ENCODE results near the gene BRSK1. TPM values are rescaled to one million over a fixed set of nuclear protein-coding genes. Genes with fewer than 3 reads are reported as not detected.

BRSK1 gene
- total RNA-seq, 1 donor from 2014 or later = 10.1 TPM

DNA sequence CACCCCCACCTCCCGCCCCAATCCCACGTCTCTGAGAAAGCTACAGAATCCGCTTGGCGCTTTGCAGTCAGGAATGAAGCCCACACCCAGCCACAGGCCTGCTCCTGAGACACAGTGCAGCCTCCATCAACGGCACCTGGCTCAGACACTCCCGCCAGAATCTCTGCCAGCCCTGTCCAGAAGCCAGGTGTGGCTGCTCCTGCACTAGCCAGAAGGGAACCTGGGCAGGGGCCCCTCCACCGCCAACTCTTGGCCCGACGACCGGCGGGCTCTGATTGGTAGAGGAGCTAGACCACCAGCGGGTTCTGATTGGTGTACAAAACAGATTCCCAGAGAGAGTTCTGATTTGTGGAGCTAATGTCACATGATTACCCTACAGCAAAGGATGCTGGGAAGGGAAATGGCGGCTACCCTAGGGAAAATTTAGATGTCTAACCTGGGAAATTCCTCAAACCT, 22.1 kb upstream of the BRSK1 start:
- DNase-seq (ENCODE audit: extremely low spot score in 2 of 2) = no peak
- TF ChIP-seq POLR2AphosphoS5 (IDR thresholded peaks at IDR 0.05; ENCODE audit: insufficient read depth in 1 of 2, low read depth in 1 of 2) (no peak), POLR2A (IDR thresholded peaks at IDR 0.05) (no peak)
- TF ChIP-seq, protein P1, sequence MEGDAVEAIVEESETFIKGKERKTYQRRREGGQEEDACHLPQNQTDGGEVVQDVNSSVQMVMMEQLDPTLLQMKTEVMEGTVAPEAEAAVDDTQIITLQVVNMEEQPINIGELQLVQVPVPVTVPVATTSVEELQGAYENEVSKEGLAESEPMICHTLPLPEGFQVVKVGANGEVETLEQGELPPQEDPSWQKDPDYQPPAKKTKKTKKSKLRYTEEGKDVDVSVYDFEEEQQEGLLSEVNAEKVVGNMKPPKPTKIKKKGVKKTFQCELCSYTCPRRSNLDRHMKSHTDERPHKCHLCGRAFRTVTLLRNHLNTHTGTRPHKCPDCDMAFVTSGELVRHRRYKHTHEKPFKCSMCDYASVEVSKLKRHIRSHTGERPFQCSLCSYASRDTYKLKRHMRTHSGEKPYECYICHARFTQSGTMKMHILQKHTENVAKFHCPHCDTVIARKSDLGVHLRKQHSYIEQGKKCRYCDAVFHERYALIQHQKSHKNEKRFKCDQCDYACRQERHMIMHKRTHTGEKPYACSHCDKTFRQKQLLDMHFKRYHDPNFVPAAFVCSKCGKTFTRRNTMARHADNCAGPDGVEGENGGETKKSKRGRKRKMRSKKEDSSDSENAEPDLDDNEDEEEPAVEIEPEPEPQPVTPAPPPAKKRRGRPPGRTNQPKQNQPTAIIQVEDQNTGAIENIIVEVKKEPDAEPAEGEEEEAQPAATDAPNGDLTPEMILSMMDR (IDR thresholded peaks at IDR 0.05) = no peak
- intact Hi-C loops (cut with DNase I) = no loop called here
- Histone ChIP-seq H3K36me3 (peaks cover 0 to 2% of the 10 kb centered on the region in 2 donors), H3K4me3 (no peak overlapping the region), H3K27me3 (no peaks in the 10 kb centered on the region), H3K27ac (no peak overlapping the region), H3K4me1 (peaks cover 23% of the 10 kb centered on the region), H3K9me3 (no peaks in the 10 kb centered on the region)

DNA sequence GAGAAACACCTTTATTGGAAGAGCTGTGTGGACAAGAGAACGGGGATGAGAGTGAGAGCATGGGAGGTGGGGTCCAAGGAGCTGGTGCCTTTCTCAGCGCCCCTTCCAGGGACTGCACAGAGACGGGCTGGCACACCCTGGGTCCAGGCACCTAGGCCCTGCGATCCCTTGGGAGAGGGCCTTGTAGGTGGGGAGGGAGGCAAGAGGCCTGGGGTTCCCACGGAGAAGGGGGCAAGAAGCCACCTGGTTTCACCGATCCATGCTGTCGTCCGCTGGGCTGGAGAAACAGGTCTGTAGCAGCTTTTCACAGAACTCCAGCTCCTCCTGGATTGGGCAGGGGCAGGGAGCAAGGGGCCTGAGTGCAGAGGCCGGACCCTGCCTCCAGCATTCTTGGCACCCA, 21.4 kb upstream of the BRSK1 start:
- H3K4me3 ChIP-seq = no peak overlapping the region
- no peak overlapping the region for H3K27ac ChIP-seq
- H3K4me1 ChIP-seq = peaks cover 17% of the 10 kb centered on the region
- no peak for DNase-seq (ENCODE audit: extremely low spot score in 2 of 2)
- peaks cover 0 to 4% of the 10 kb centered on the region in 2 donors for H3K36me3 ChIP-seq
- H3K9me3 ChIP-seq = no peaks in the 10 kb centered on the region
- no peak for TF ChIP-seq POLR2A (IDR thresholded peaks at IDR 0.05)
- TF ChIP-seq, protein P1 (IDR thresholded peaks at IDR 0.05) = no peak
- no peak for TF ChIP-seq POLR2AphosphoS5 (IDR thresholded peaks at IDR 0.05; ENCODE audit: insufficient read depth in 1 of 2, low read depth in 1 of 2)
- intact Hi-C loops (cut with DNase I) = no loop called here
- no peaks in the 10 kb centered on the region for H3K27me3 ChIP-seq

- no peak for DNase-seq (ENCODE audit: extremely low spot score in 2 of 2)
- intact Hi-C loops (cut with DNase I) = no loop called here
- Histone ChIP-seq H3K27me3 (no peaks in the 10 kb centered on the region), H3K4me1 (peaks cover 8% of the 10 kb centered on the region), H3K9me3 (no peaks in the 10 kb centered on the region), H3K27ac (no peak overlapping the region), H3K36me3 (peaks cover 0 to 4% of the 10 kb centered on the region in 2 donors), H3K4me3 (no peak overlapping the region)
- no peak for TF ChIP-seq POLR2AphosphoS5 (IDR thresholded peaks at IDR 0.05; ENCODE audit: insufficient read depth in 1 of 2, low read depth in 1 of 2)
- TF ChIP-seq, protein P1 (IDR thresholded peaks at IDR 0.05) = no peak
- TF ChIP-seq POLR2A (IDR thresholded peaks at IDR 0.05) = no peak
Measured at GRCh38 chr19:55264531-55264930, 19.3 kb upstream of the BRSK1 start.

- H3K9me3 ChIP-seq = no peaks in the 10 kb centered on the region
- H3K4me3 ChIP-seq = no peak overlapping the region
- H3K4me1 ChIP-seq = peaks cover 2% of the 10 kb centered on the region
- intact Hi-C loops (cut with DNase I) = no loop called here
- no peak for DNase-seq (ENCODE audit: extremely low spot score in 2 of 2)
- no peak for TF ChIP-seq POLR2AphosphoS5 (IDR thresholded peaks at IDR 0.05; ENCODE audit: insufficient read depth in 1 of 2, low read depth in 1 of 2)
- H3K36me3 ChIP-seq = peaks cover 0 to 4% of the 10 kb centered on the region in 2 donors
- H3K27me3 ChIP-seq = no peaks in the 10 kb centered on the region
- no peak overlapping the region for H3K27ac ChIP-seq
Measured at GRCh38 chr19:55265173-55265572, 18.6 kb upstream of the BRSK1 start.

GRCh38 chr19:55265723-55266386, 17.9 kb upstream of the BRSK1 start:
- Histone ChIP-seq H3K36me3 (peaks cover 0 to 4% of the 10 kb centered on the region in 2 donors), H3K4me3 (no peak overlapping the region), H3K27ac (no peak overlapping the region), H3K27me3 (no peaks in the 10 kb centered on the region), H3K4me1 (no peaks in the 10 kb centered on the region), H3K9me3 (no peaks in the 10 kb centered on the region)
- TF ChIP-seq, protein P1 (IDR thresholded peaks at IDR 0.05) = no peak
- TF ChIP-seq POLR2AphosphoS5 (IDR thresholded peaks at IDR 0.05; ENCODE audit: insufficient read depth in 1 of 2, low read depth in 1 of 2) (no peak), POLR2A (IDR thresholded peaks at IDR 0.05) (no peak)
- DNase-seq (ENCODE audit: extremely low spot score in 2 of 2) = no peak
- intact Hi-C loops (cut with DNase I) = no loop called here

Data from vagina (tissue), 2 donors.